SK-N-SH (cell line): Measurements from ENCODE around the gene GALK1. TPM values are rescaled to one million over a fixed set of nuclear protein-coding genes. Genes with fewer than 3 reads are reported as not detected.

Experiments
- CTCF ChIA-PET: fragments of 300-600, 350-600 bp; formaldehyde crosslinking; extraction: SDS; loops from one replicate; lab custom pipeline; 2021; lab: Yijun Ruan, JAX
- POLR2A ChIA-PET: fragments of 350-600 bp; sonication (Branson Sonifier 250); formaldehyde crosslinking; extraction: SDS; loops from one replicate; lab custom pipeline; 2020; ENCODE audit warnings: antibody characterized with exemption, inconsistent platforms; lab: Yijun Ruan, JAX
- DNase-seq: peaks from one replicate; pipeline ENCODE4 v3.0.0; 2012
- H2AFZ ChIP-seq: fragments of 200-600 bp; sonication (generic); 2 replicates; pipeline ENCODE4 v1.8.1; 2016; ENCODE audit warnings: antibody characterized with exemption, mild to moderate bottlenecking, low read depth
- H3F3A ChIP-seq: fragments of 200-600 bp; sonication (generic); replicated peaks from 2 replicates; pipeline ENCODE3; 2016; ENCODE audit warnings: antibody characterized with exemption, mild to moderate bottlenecking; ENCODE audit not compliant: insufficient read depth
- H3K27ac ChIP-seq, 2 experiments: fragments of 200-500 bp in 1 of 2; fragments of 200-600 bp in 1 of 2; sonication (Bioruptor generic) in 1 of 2; sonication (generic), shearing (Covaris generic) in 1 of 2; 2 replicates each; pipeline versions ENCODE4 v1.5.1 to v1.6.1; 2014 to 2016; ENCODE audit warnings: low read depth in 2 of 2, inconsistent platforms in 1 of 2, low read length in 1 of 2, mild to moderate bottlenecking in 1 of 2, mixed read lengths in 1 of 2
- H3K27me3 ChIP-seq: fragments of 200-600 bp; sonication (generic), shearing (Covaris generic); 2 replicates; pipeline ENCODE4 v1.6.1; 2016; ENCODE audit warnings: mixed run types; ENCODE audit not compliant: insufficient read depth
- H3K36me3 ChIP-seq, 2 experiments: fragments of 200-500 bp in 1 of 2; fragments of 200-600 bp in 1 of 2; sonication (Bioruptor generic) in 1 of 2; sonication (generic) in 1 of 2; replicated peaks in 1 of 2; 2 replicates each; pipeline versions ENCODE3 to v1.5.1; 2014 to 2016; ENCODE audit warnings: low read length in 1 of 2, mild to moderate bottlenecking in 1 of 2; ENCODE audit not compliant: insufficient read depth in 2 of 2, control insufficient read depth in 1 of 2
- H3K4me1 ChIP-seq, 2 experiments: fragments of 200-500 bp in 1 of 2; fragments of 200-600 bp in 1 of 2; sonication (Bioruptor generic) in 1 of 2; sonication (generic), shearing (Covaris generic) in 1 of 2; 2 replicates each; pipeline versions ENCODE4 v1.5.1 to v1.6.1; 2014 to 2016; ENCODE audit warnings: low read depth in 1 of 2, low read length in 1 of 2, mixed run types in 1 of 2; ENCODE audit not compliant: insufficient read depth in 2 of 2, control insufficient read depth in 1 of 2
- H3K4me2 ChIP-seq: fragments of 200-600 bp; sonication (generic), shearing (Covaris generic); 2 replicates; pipeline ENCODE4 v1.6.1; 2017; ENCODE audit warnings: mixed run types
- H3K4me3 ChIP-seq, 2 experiments: fragments of 200-500 bp in 1 of 2; fragments of 200-600 bp in 1 of 2; sonication (Bioruptor generic) in 1 of 2; sonication (generic), shearing (Covaris generic) in 1 of 2; 2 replicates each; pipeline versions ENCODE4 v1.5.1 to v1.8.1; 2014 to 2016; ENCODE audit warnings: low read depth in 2 of 2, inconsistent platforms in 1 of 2, low read length in 1 of 2, mild to moderate bottlenecking in 1 of 2, mixed read lengths in 1 of 2, moderate library complexity in 1 of 2
- H3K79me2 ChIP-seq: fragments of 200-600 bp; sonication (generic); 2 replicates; pipeline ENCODE4 v1.8.1; 2017; ENCODE audit warnings: mild to moderate bottlenecking; ENCODE audit not compliant: insufficient read depth
- H3K9ac ChIP-seq: fragments of 200-600 bp; sonication (generic); 2 replicates; pipeline ENCODE4 v1.6.1; 2017; ENCODE audit warnings: mixed run types
- H3K9me2 ChIP-seq: fragments of 200-600 bp; sonication (generic); 2 replicates; pipeline ENCODE4 v1.6.1; 2017; ENCODE audit warnings: mixed run types
- H3K9me3 ChIP-seq: fragments of 200-600 bp; sonication (generic); 2 replicates; pipeline ENCODE4 v1.6.1; 2017; ENCODE audit warnings: mixed run types, mild to moderate bottlenecking, moderate library complexity
- H4K20me1 ChIP-seq: fragments of 200-600 bp; sonication (generic); 2 replicates; pipeline ENCODE4 v1.6.1; 2017; ENCODE audit warnings: mild to moderate bottlenecking, mixed run types; ENCODE audit not compliant: insufficient read depth
- EP300 ChIP-seq, 2 experiments: IDR thresholded peaks; 2 replicates each; pipeline versions ENCODE4 v1.4.0 to v1.6.1; 2012; ENCODE audit warnings: borderline replicate concordance in 1 of 2, low read depth in 1 of 2, low read length in 1 of 2
- EZH2phosphoT487 ChIP-seq: fragments of 200-600 bp; sonication (generic); IDR thresholded peaks from 2 replicates; pipeline ENCODE4 v1.6.1; 2017; ENCODE audit warnings: low read depth, mixed run types, mild to moderate bottlenecking, antibody characterized with exemption, moderate library complexity, borderline replicate concordance
- FOSL2 ChIP-seq: IDR thresholded peaks from 2 replicates; pipeline ENCODE4 v1.4.0; 2012; ENCODE audit warnings: low read depth, mild to moderate bottlenecking, moderate library complexity, borderline replicate concordance
- MXI1 ChIP-seq: IDR thresholded peaks from 2 replicates; pipeline ENCODE4 v1.6.1; 2012; ENCODE audit warnings: mild to moderate bottlenecking, low read depth, low read length, improper control_type of control experiment
- NFIC ChIP-seq: IDR thresholded peaks from 2 replicates; pipeline ENCODE4 v1.4.0; 2012; ENCODE audit warnings: borderline replicate concordance
- NRF1 ChIP-seq: IDR thresholded peaks from 2 replicates; pipeline ENCODE4 v1.6.1; 2012; ENCODE audit warnings: low read depth, mild to moderate bottlenecking, low read length
- RCOR1 ChIP-seq: fragments of 150-350 bp; IDR thresholded peaks from 2 replicates; pipeline ENCODE4 v1.6.1; 2017; ENCODE audit warnings: antibody characterized with exemption, low read length
- SIN3A ChIP-seq: IDR thresholded peaks from 2 replicates; pipeline ENCODE4 v1.6.1; 2012; ENCODE audit warnings: low read depth, mild to moderate bottlenecking, low read length, moderate library complexity, borderline replicate concordance
- TAF1 ChIP-seq: IDR thresholded peaks from 2 replicates; pipeline ENCODE4 v1.6.1; 2012; ENCODE audit warnings: low read depth, mild to moderate bottlenecking, low read length, moderate library complexity, borderline replicate concordance
- TEAD4 ChIP-seq: IDR thresholded peaks from 2 replicates; pipeline ENCODE4 v1.4.0; 2012; ENCODE audit warnings: mild to moderate bottlenecking, borderline replicate concordance; ENCODE audit not compliant: insufficient read depth
- YY1 ChIP-seq: IDR thresholded peaks from 2 replicates; pipeline ENCODE4 v1.4.0; 2012; ENCODE audit warnings: low read depth, mild to moderate bottlenecking
- WGBS: methylation state at CpG from one replicate; pipeline ENCODE4 v1.1.6; 2017; ENCODE audit warnings: low lambda C conversion rate; 5-methylcytosine and 5-hydroxymethylcytosine counted together
- polyA plus RNA-seq, 3 experiments: library from polyadenylated mRNA; depleted of rRNA; stranded (reverse); fragments of >200 nt; gene quantifications; 2 replicates each; pipeline ENCODE4 v1.2.3, GENCODE V29; 2012
- TF ChIP-seq, protein P1 (sequence below): fragments of 150-350 bp; IDR thresholded peaks from 2 replicates; pipeline ENCODE4 v1.6.1; 2016; ENCODE audit warnings: mild to moderate bottlenecking, low read depth, low read length
- TF ChIP-seq, protein P2 (sequence below): fragments of 150-350 bp; IDR thresholded peaks from 2 replicates; pipeline ENCODE4 v1.6.1; 2017; ENCODE audit warnings: antibody characterized with exemption, low read length, low read depth, borderline replicate concordance
- TF ChIP-seq, protein P3 (sequence below): IDR thresholded peaks from 2 replicates; pipeline ENCODE4 v1.4.0; 2012; ENCODE audit warnings: low read depth
- TF ChIP-seq, protein P4 (sequence below): IDR thresholded peaks from 2 replicates; pipeline ENCODE4 v1.4.0; 2012; ENCODE audit warnings: low read depth, borderline replicate concordance
- TF ChIP-seq, protein P5 (sequence below): IDR thresholded peaks from 2 replicates; pipeline ENCODE4 v1.6.1; 2012; ENCODE audit warnings: mild to moderate bottlenecking, low read depth, low read length, moderate library complexity

The GALK1 gene
- polyA plus RNA-seq, 1 of the 3 experiments (the other 2 are of a cell fraction) = 36.5 TPM

DNA sequence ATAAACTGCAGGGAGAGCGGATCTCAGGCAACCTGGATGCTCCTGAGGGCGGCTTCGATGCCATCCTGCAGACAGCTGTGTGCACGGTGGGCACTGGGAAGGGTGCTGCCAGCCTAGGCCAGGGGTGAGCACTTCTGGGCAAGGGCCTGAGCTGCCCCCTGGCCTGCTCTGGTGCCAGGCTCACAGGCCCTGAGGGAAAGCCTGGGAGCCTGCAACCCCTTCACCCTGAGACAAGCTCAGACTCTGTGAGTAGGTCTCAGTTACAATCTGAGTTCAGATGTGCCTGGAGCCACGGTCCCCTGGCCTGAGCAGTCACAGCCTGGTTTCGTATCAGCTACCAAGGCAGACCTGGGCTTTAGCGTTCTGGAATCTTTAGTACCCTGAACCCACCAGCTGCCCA, 35.6 kb downstream of the GALK1 start:
- no peak for DNase-seq
- POLR2A ChIA-PET = no interaction called here
- Histone ChIP-seq H4K20me1 (no peaks in the 10 kb centered on the region), H3K36me3 (no peaks in the 10 kb centered on the region), H3K9me2 (no peaks in the 10 kb centered on the region), H3K27ac (no peak overlapping the region), H3K27me3 (no peaks in the 10 kb centered on the region), H3K9me3 (no peaks in the 10 kb centered on the region), H3K4me1 (no peaks in the 10 kb centered on the region), H3K4me3 (no peak overlapping the region), H3K9ac (no peak overlapping the region), H2AFZ (no peak overlapping the region), H3K4me2 (no peak overlapping the region), H3K79me2 (no peaks in the 10 kb centered on the region), H3F3A (no peaks in the 10 kb centered on the region)
- TF ChIP-seq SIN3A (no peak), YY1 (no peak), TAF1 (no peak), MXI1 (no peak), NFIC (no peak), TEAD4 (no peak), NRF1 (no peak)
- TF ChIP-seq, protein P1, sequence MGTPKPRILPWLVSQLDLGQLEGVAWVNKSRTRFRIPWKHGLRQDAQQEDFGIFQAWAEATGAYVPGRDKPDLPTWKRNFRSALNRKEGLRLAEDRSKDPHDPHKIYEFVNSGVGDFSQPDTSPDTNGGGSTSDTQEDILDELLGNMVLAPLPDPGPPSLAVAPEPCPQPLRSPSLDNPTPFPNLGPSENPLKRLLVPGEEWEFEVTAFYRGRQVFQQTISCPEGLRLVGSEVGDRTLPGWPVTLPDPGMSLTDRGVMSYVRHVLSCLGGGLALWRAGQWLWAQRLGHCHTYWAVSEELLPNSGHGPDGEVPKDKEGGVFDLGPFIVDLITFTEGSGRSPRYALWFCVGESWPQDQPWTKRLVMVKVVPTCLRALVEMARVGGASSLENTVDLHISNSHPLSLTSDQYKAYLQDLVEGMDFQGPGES = no peak
- TF ChIP-seq, protein P2, sequence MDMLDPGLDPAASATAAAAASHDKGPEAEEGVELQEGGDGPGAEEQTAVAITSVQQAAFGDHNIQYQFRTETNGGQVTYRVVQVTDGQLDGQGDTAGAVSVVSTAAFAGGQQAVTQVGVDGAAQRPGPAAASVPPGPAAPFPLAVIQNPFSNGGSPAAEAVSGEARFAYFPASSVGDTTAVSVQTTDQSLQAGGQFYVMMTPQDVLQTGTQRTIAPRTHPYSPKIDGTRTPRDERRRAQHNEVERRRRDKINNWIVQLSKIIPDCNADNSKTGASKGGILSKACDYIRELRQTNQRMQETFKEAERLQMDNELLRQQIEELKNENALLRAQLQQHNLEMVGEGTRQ = no peak
- TF ChIP-seq, protein P3, sequence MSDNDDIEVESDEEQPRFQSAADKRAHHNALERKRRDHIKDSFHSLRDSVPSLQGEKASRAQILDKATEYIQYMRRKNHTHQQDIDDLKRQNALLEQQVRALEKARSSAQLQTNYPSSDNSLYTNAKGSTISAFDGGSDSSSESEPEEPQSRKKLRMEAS = no peak
- TF ChIP-seq, protein P4, sequence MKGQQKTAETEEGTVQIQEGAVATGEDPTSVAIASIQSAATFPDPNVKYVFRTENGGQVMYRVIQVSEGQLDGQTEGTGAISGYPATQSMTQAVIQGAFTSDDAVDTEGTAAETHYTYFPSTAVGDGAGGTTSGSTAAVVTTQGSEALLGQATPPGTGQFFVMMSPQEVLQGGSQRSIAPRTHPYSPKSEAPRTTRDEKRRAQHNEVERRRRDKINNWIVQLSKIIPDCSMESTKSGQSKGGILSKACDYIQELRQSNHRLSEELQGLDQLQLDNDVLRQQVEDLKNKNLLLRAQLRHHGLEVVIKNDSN = no peak
- CTCF ChIA-PET = interaction anchor here (0.6 to 25.4 kb wide), 8 partner anchors 9 to 104 kb away, joined by 3 to 419 read pairs (median 6); partner anchors contain the start of genes ITGB4 and SMIM5
- WGBS = 77% methylated on average over 7 of the region's 7 CpGs

DNA sequence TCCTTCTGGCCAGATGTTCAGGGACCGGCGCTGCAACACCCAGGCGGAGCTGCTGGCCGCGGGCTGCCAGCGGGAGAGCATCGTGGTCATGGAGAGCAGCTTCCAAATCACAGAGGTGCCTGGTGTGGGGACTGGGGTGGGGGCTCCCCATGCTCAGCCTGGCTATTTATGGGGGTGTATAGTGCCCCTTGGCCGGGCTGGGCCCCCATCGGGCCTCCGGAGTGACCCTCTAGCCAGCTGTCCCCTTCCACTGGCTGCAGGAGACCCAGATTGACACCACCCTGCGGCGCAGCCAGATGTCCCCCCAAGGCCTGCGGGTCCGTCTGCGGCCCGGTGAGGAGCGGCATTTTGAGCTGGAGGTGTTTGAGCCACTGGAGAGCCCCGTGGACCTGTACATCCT, 37.6 kb downstream of the GALK1 start:
- no peaks in the 10 kb centered on the region for H3K36me3 ChIP-seq
- no peaks in the 10 kb centered on the region for H3K9me2 ChIP-seq
- H3K27ac ChIP-seq = no peak overlapping the region
- no peak overlapping the region for H3K4me2 ChIP-seq
- no peaks in the 10 kb centered on the region for H3K79me2 ChIP-seq
- 64% methylated on average over 10 of the region's 18 CpGs for WGBS
- H3K9me3 ChIP-seq = no peaks in the 10 kb centered on the region
- DNase-seq = no peak
- no peaks in the 10 kb centered on the region for H3K4me1 ChIP-seq
- CTCF ChIA-PET = interaction anchor here (0.9 to 25.4 kb wide), 7 partner anchors 19 to 94 kb away, joined by 3 to 419 read pairs (median 4); partner anchors contain the start of genes GALK1 and SMIM5
- no peaks in the 10 kb centered on the region for H3F3A ChIP-seq
- no peaks in the 10 kb centered on the region for H3K27me3 ChIP-seq
- POLR2A ChIA-PET = interaction anchor here (0.6 kb wide), 1 partner anchor 26 kb away, joined by 3 read pairs; no protein-coding TSS in a partner anchor
- H3K9ac ChIP-seq = no peak overlapping the region
- no peaks in the 10 kb centered on the region for H4K20me1 ChIP-seq
- H2AFZ ChIP-seq = no peak overlapping the region
- no peak overlapping the region for H3K4me3 ChIP-seq
- no peak for TF ChIP-seq RCOR1
- no peak for TF ChIP-seq TEAD4
- TF ChIP-seq, protein P2 = no peak
- TF ChIP-seq, protein P5, sequence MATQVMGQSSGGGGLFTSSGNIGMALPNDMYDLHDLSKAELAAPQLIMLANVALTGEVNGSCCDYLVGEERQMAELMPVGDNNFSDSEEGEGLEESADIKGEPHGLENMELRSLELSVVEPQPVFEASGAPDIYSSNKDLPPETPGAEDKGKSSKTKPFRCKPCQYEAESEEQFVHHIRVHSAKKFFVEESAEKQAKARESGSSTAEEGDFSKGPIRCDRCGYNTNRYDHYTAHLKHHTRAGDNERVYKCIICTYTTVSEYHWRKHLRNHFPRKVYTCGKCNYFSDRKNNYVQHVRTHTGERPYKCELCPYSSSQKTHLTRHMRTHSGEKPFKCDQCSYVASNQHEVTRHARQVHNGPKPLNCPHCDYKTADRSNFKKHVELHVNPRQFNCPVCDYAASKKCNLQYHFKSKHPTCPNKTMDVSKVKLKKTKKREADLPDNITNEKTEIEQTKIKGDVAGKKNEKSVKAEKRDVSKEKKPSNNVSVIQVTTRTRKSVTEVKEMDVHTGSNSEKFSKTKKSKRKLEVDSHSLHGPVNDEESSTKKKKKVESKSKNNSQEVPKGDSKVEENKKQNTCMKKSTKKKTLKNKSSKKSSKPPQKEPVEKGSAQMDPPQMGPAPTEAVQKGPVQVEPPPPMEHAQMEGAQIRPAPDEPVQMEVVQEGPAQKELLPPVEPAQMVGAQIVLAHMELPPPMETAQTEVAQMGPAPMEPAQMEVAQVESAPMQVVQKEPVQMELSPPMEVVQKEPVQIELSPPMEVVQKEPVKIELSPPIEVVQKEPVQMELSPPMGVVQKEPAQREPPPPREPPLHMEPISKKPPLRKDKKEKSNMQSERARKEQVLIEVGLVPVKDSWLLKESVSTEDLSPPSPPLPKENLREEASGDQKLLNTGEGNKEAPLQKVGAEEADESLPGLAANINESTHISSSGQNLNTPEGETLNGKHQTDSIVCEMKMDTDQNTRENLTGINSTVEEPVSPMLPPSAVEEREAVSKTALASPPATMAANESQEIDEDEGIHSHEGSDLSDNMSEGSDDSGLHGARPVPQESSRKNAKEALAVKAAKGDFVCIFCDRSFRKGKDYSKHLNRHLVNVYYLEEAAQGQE = no peak
- TF ChIP-seq, protein P1 = no peak
- TF ChIP-seq YY1 = no peak
- TF ChIP-seq TAF1 = no peak
- TF ChIP-seq EP300 (IDR thresholded peaks at IDR 0.05; ENCODE audit: borderline replicate concordance in 1 of 2, low read depth in 1 of 2, low read length in 1 of 2) = no peak
- TF ChIP-seq FOSL2 = no peak
- no peak for TF ChIP-seq EZH2phosphoT487
